Suprapubic skin (tissue), 4 donors: ENCODE data around the gene BHLHE41.

ENCODE experiments used
- CTCF ChIP-seq, 2 donors: fragments of 200-600 bp in 1 of 2; fragments of 450-650 bp in 1 of 2; sonication (generic) in 1 of 2; IDR thresholded peaks; one replicate each; pipeline ENCODE4 v1.5.1; 2016 to 2019; ENCODE audit warnings: antibody characterized with exemption in 2 of 2, mild to moderate bottlenecking in 1 of 2, moderate library complexity in 1 of 2
- EP300 ChIP-seq: sonication (generic); formaldehyde crosslinking; IDR thresholded peaks from one replicate; pipeline ENCODE4 v1.6.1; 2017; ENCODE audit warnings: antibody characterized with exemption
- POLR2A ChIP-seq, 2 donors: fragments of 450-650 bp; IDR thresholded peaks; one replicate each; pipeline ENCODE4 v1.6.1; 2017; ENCODE audit warnings: antibody characterized with exemption in 2 of 2, mild to moderate bottlenecking in 2 of 2, moderate library complexity in 2 of 2
- POLR2AphosphoS5 ChIP-seq, 3 donors: sonication (generic); formaldehyde crosslinking; IDR thresholded peaks; one replicate each; pipeline ENCODE4 v1.6.1; 2017; ENCODE audit warnings: antibody characterized with exemption in 3 of 3

GRCh38 chr12:26125400-26126339 is 833 bp upstream of the BHLHE41 start:
- TF ChIP-seq CTCF (IDR thresholded peaks at IDR 0.05) (no peak), POLR2AphosphoS5 (IDR thresholded peaks at IDR 0.05) (peak in 1 of 3 donors; percentile 46), POLR2A (IDR thresholded peaks at IDR 0.05) (peak in 1 of 2 donors; percentile 29), EP300 (no peak)
